ENCODE results near the gene CILP.

Gene CILP

GRCh38 chr15:65219137-65219536, 7.9 kb upstream of the CILP start:
- no peak for DNase-seq

GRCh38 chr15:65217526-65218482, 6.5 kb upstream of the CILP start:
- DNase-seq: no peak

- no peak for DNase-seq
These were observed 4.2 kb upstream of the CILP start for GRCh38 chr15:65215496-65215895.

GRCh38 chr15:65214010-65214409, 2.7 kb upstream of the CILP start:
- no peak for DNase-seq

- no peak for DNase-seq
These were observed 2.0 kb upstream of the CILP start for GRCh38 chr15:65213241-65213640.

GRCh38 chr15:65212097-65212496, 824 bp upstream of the CILP start:
- peak in 3 of 6 experiments; percentile 12 to 23 (median 14) for DNase-seq

GRCh38 chr15:65211482-65211982, 259 bp upstream of the CILP start:
- no peak for DNase-seq

GRCh38 chr15:65209701-65210643, 1.3 kb downstream of the CILP start:
- DNase-seq: no peak

GRCh38 chr15:65208647-65209046, 2.6 kb downstream of the CILP start:
- DNase-seq: no peak

- DNase-seq: no peak
These were observed 3.9 kb downstream of the CILP start for GRCh38 chr15:65207280-65207840.

- no peak for DNase-seq
These were observed 4.5 kb downstream of the CILP start for GRCh38 chr15:65206750-65207149.

- no peak for DNase-seq
These were observed 6.2 kb downstream of the CILP start for GRCh38 chr15:65204931-65205660.

GRCh38 chr15:65204236-65204930, 6.9 kb downstream of the CILP start:
- DNase-seq: no peak

- no peak for DNase-seq
These were observed 9.4 kb downstream of the CILP start for GRCh38 chr15:65201918-65202317.

- no peak for DNase-seq
These were observed 12.7 kb downstream of the CILP start for GRCh38 chr15:65198571-65198970.

- DNase-seq: no peak
These were observed 14.0 kb downstream of the CILP start for GRCh38 chr15:65197337-65197645.

- no peak for DNase-seq
These were observed 14.5 kb downstream of the CILP start for GRCh38 chr15:65196637-65197336.

GRCh38 chr15:65195548-65195923, 15.7 kb downstream of the CILP start:
- DNase-seq: no peak

- no peak for DNase-seq
These were observed 16.3 kb downstream of the CILP start for GRCh38 chr15:65194826-65195547.

GRCh38 chr15:65192016-65192415, 19.3 kb downstream of the CILP start:
- no peak for DNase-seq
